Osteoblast (primary cell): ENCODE measurements around the gene CFAP221. TPM values are rescaled to one million over a fixed set of nuclear protein-coding genes. Genes with fewer than 3 reads are reported as not detected.

Experiments used
- DNase-seq: peaks from one replicate; pipeline ENCODE4 v3.0.0; 2011; ENCODE audit warnings: low spot score, mixed read lengths; ENCODE audit not compliant: insufficient read length; ENCODE audit errors: missing footprints
- H2AFZ ChIP-seq: 2 replicates; pipeline ENCODE4 v1.6.0; 2011; ENCODE audit warnings: mild to moderate bottlenecking, low read length
- H3K27ac ChIP-seq: 2 replicates; pipeline ENCODE4 v1.5.1; 2011; ENCODE audit warnings: mild to moderate bottlenecking, low read depth, low read length, moderate library complexity
- H3K27me3 ChIP-seq: 2 replicates; pipeline ENCODE4 v1.6.0; 2012; ENCODE audit warnings: mild to moderate bottlenecking, control low read depth, inconsistent platforms, low read length, moderate library complexity; ENCODE audit not compliant: insufficient read depth
- H3K36me3 ChIP-seq: 2 replicates; pipeline ENCODE4 v1.5.1; 2011; ENCODE audit warnings: mild to moderate bottlenecking, low read length, control low read depth, moderate library complexity; ENCODE audit not compliant: insufficient read depth
- H3K4me1 ChIP-seq: 2 replicates; pipeline ENCODE4 v1.5.1; 2011; ENCODE audit warnings: mild to moderate bottlenecking, low read length, control low read depth, moderate library complexity; ENCODE audit not compliant: insufficient read depth
- H3K4me2 ChIP-seq: 2 replicates; pipeline ENCODE4 v1.6.0; 2011; ENCODE audit warnings: mild to moderate bottlenecking, low read length; ENCODE audit not compliant: insufficient read depth
- H3K4me3 ChIP-seq: fragments of 200-600 bp; sonication (generic); 3 replicates; pipeline ENCODE4 v1.5.1; 2012; ENCODE audit warnings: mild to moderate bottlenecking, low read length, inconsistent platforms; ENCODE audit not compliant: insufficient read depth
- H3K79me2 ChIP-seq: 2 replicates; pipeline ENCODE4 v1.6.0; 2012; ENCODE audit warnings: mild to moderate bottlenecking, low read length, control low read depth, inconsistent platforms; ENCODE audit not compliant: insufficient read depth
- H3K9me3 ChIP-seq: 2 replicates; pipeline ENCODE4 v1.5.1; 2011; ENCODE audit warnings: low read depth, low read length, control low read depth
- H4K20me1 ChIP-seq: 2 replicates; pipeline ENCODE4 v1.6.0; 2012; ENCODE audit warnings: mild to moderate bottlenecking, low read length, control low read depth; ENCODE audit not compliant: insufficient read depth
- total RNA-seq: library from RNA; depleted of rRNA; stranded (reverse); fragments of >200 nt; gene quantifications from 2 replicates; pipeline ENCODE4 v1.2.3, GENCODE V29; 2012
- TF ChIP-seq, protein P1 (sequence below): IDR thresholded peaks from 2 replicates; pipeline ENCODE4 v1.5.1; 2011; ENCODE audit warnings: mild to moderate bottlenecking, low read depth, low read length, moderate library complexity; ENCODE audit errors: extremely low read depth

CFAP221 gene
- total RNA-seq, 1 donor: 0.36 TPM

DNA sequence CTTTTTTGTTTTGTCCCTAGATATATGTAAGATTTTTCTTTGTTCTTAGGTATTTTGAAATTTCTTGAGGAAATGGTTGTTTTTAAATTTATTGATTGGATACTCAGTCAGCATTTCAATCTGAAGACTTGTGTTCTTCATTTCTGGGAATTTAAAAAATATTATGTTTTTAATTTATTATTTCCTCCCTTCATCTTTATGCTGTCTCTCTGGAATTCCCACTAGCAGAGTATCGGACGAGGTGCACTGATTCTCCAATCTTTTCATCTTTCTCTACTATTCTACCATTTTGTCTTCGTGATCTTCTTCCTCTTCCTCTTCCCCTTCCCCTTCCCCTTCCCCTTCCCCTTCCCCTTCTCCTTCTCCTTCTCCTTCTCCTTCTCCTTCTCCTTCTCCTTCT is 32.3 kb upstream of the CFAP221 start:
- H3K9me3 ChIP-seq: no peaks in the 10 kb centered on the region
- H3K4me1 ChIP-seq: no peaks in the 10 kb centered on the region
- H3K27ac ChIP-seq: no peak overlapping the region
- H3K4me3 ChIP-seq: no peak overlapping the region
- H3K36me3 ChIP-seq: no peaks in the 10 kb centered on the region
- no peaks in the 10 kb centered on the region for H3K79me2 ChIP-seq
- TF ChIP-seq, protein P1, sequence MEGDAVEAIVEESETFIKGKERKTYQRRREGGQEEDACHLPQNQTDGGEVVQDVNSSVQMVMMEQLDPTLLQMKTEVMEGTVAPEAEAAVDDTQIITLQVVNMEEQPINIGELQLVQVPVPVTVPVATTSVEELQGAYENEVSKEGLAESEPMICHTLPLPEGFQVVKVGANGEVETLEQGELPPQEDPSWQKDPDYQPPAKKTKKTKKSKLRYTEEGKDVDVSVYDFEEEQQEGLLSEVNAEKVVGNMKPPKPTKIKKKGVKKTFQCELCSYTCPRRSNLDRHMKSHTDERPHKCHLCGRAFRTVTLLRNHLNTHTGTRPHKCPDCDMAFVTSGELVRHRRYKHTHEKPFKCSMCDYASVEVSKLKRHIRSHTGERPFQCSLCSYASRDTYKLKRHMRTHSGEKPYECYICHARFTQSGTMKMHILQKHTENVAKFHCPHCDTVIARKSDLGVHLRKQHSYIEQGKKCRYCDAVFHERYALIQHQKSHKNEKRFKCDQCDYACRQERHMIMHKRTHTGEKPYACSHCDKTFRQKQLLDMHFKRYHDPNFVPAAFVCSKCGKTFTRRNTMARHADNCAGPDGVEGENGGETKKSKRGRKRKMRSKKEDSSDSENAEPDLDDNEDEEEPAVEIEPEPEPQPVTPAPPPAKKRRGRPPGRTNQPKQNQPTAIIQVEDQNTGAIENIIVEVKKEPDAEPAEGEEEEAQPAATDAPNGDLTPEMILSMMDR: no peak
- no peak overlapping the region for H3K4me2 ChIP-seq
- H3K27me3 ChIP-seq: no peaks in the 10 kb centered on the region
- DNase-seq: no peak
- H4K20me1 ChIP-seq: no peaks in the 10 kb centered on the region
- no peak overlapping the region for H2AFZ ChIP-seq

DNA sequence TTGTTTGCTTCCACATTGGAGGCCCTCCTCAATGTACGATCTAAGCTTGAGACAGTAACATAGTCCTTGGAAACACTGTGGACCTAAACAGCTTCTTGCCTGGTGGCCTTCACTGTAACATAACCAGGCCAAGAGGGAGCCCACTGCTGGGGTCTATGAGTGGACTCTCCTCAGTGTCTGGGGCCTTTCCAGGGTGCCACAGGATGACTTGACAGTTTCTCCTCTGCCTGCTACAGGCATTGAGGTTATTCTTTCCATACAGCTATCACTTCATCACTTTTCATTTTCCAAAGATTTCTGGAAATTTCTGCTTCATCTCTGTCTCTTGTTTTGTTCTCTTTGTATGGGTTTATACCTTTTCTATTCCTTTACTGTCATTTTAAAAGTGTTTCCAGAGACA is 31.3 kb upstream of the CFAP221 start:
- Histone ChIP-seq H3K79me2 (no peaks in the 10 kb centered on the region), H3K4me3 (no peak overlapping the region), H3K4me2 (no peak overlapping the region), H4K20me1 (no peaks in the 10 kb centered on the region), H3K9me3 (no peaks in the 10 kb centered on the region), H3K36me3 (no peaks in the 10 kb centered on the region), H2AFZ (no peak overlapping the region), H3K27ac (no peak overlapping the region), H3K4me1 (no peaks in the 10 kb centered on the region), H3K27me3 (no peaks in the 10 kb centered on the region)
- TF ChIP-seq, protein P1: no peak
- DNase-seq: no peak

DNA sequence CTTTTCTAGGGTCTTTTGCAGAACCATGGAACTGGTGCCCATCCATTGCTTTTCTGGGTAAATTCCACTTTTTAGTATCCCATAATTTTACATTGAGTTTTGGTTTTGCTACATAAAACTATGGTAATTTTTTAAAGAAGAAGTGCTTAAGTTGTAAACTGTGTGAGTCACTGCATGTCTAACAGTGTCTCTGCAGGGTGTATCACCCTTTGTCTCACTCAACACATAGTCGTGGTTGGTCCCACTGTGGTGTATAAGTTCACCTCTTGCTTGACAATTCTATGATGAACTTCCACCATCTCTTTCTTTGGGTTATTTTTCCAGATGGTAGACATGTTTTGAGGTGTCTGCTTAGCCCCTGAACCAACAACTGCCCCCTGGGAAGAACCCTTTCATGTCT is 30.4 kb upstream of the CFAP221 start:
- DNase-seq: no peak
- H4K20me1 ChIP-seq: no peaks in the 10 kb centered on the region
- no peaks in the 10 kb centered on the region for H3K9me3 ChIP-seq
- H3K36me3 ChIP-seq: no peaks in the 10 kb centered on the region
- no peak overlapping the region for H3K4me2 ChIP-seq
- TF ChIP-seq, protein P1: no peak
- no peaks in the 10 kb centered on the region for H3K27me3 ChIP-seq
- no peaks in the 10 kb centered on the region for H3K4me1 ChIP-seq
- no peaks in the 10 kb centered on the region for H3K79me2 ChIP-seq
- H3K27ac ChIP-seq: no peak overlapping the region
- no peak overlapping the region for H2AFZ ChIP-seq
- H3K4me3 ChIP-seq: no peak overlapping the region

DNA sequence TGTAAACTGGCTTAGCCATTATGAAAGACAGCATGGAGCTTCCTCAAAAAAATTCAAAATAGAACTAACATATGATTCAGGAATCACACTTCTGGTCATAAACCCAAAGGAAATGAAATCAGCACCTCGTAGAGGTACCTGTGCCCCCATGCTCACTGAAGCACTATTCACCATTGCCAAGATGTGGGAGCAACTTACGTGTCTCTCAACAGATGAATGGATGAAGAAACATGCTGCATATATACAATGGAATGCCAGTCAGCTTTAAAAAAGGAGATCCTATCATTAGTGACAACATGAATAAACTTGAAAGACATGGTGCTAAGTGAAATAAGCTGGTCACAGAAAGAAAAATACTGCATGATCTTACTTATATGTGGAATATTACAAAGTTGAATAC is 28.1 kb upstream of the CFAP221 start:
- TF ChIP-seq, protein P1: no peak
- DNase-seq: no peak

More for the DNA sequence above, 28.1 kb upstream of the CFAP221 start:
- no peaks in the 10 kb centered on the region for H3K4me1 ChIP-seq
- no peaks in the 10 kb centered on the region for H4K20me1 ChIP-seq
- H3K4me2 ChIP-seq: no peak overlapping the region
- H3K36me3 ChIP-seq: no peaks in the 10 kb centered on the region
- H3K4me3 ChIP-seq: no peak overlapping the region
- H3K9me3 ChIP-seq: no peaks in the 10 kb centered on the region
- no peak overlapping the region for H3K27ac ChIP-seq
- no peaks in the 10 kb centered on the region for H3K79me2 ChIP-seq
- no peak overlapping the region for H2AFZ ChIP-seq
- no peaks in the 10 kb centered on the region for H3K27me3 ChIP-seq
